ENCODE measurements around the gene PHETA1. TPM values are rescaled to one million over a fixed set of nuclear protein-coding genes. Genes with fewer than 3 reads are reported as not detected.

Gene PHETA1
- total and polyA plus RNA-seq, 2 donors (not counting 3 experiments of a cell fraction or from before 2014, with no cell fraction given) = 10.6 to 20.0 TPM

DNA sequence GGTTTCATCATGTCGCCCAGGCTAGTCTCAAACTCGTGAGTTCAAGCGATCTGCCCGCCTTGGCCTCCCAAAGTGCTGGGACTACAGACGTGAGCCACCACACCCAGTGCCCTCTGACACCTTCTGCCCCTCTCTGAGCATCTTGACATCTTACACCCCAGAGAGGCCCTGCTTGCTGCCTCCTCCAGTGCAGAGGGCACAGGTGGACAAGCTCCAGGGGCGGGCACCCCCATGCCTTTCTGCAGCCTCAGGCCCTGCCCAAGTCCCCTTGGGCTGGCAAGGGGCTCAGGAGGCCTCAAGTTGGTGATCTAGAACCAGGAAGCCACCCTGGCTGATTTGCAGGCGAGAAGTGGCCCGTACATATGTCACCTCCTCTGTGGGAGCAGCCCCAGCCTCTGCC lies 25.6 kb upstream of the PHETA1 start:
- TF ChIP-seq, protein P1, sequence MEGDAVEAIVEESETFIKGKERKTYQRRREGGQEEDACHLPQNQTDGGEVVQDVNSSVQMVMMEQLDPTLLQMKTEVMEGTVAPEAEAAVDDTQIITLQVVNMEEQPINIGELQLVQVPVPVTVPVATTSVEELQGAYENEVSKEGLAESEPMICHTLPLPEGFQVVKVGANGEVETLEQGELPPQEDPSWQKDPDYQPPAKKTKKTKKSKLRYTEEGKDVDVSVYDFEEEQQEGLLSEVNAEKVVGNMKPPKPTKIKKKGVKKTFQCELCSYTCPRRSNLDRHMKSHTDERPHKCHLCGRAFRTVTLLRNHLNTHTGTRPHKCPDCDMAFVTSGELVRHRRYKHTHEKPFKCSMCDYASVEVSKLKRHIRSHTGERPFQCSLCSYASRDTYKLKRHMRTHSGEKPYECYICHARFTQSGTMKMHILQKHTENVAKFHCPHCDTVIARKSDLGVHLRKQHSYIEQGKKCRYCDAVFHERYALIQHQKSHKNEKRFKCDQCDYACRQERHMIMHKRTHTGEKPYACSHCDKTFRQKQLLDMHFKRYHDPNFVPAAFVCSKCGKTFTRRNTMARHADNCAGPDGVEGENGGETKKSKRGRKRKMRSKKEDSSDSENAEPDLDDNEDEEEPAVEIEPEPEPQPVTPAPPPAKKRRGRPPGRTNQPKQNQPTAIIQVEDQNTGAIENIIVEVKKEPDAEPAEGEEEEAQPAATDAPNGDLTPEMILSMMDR (IDR thresholded peaks at IDR 0.05; ENCODE audit: extremely low read depth in 1 of 2, insufficient read depth in 1 of 2, low read depth in 1 of 2, low read length in 2 of 2) = no peak
- Histone ChIP-seq H3K27me3 (ENCODE audit: control insufficient read depth in 2 of 2, insufficient read depth in 2 of 2, low read length in 2 of 2) (no peaks in the 10 kb centered on the region), H3K27ac (ENCODE audit: insufficient read depth, low read depth, low read length) (no peak overlapping the region), H3K9me1 (replicated peaks; ENCODE audit: control insufficient read depth, extremely low read depth, insufficient read depth, low read length) (no peaks in the 10 kb centered on the region), H3K9ac (replicated peaks; ENCODE audit: extremely low read depth, insufficient read depth, low read length) (no peak overlapping the region), H3K79me2 (ENCODE audit: control insufficient read depth, insufficient read depth, low read length) (no peaks in the 10 kb centered on the region), H3K4me3 (replicated peaks in 1 of 3; ENCODE audit: insufficient read depth in 1 of 3, low read depth in 1 of 3, low read length in 3 of 3) (no peak overlapping the region), H3K9me3 (replicated peaks; ENCODE audit: control insufficient read depth, insufficient read depth, low read length) (no peaks in the 10 kb centered on the region), H3K4me1 (ENCODE audit: control insufficient read depth, extremely low read depth, insufficient read depth, low read length) (peaks cover 23% of the 10 kb centered on the region), H3K36me3 (ENCODE audit: control insufficient read depth in 2 of 2, extremely low read depth in 1 of 2, insufficient read depth in 2 of 2, low read length in 2 of 2) (no peaks in the 10 kb centered on the region), H4K20me1 (replicated peaks; ENCODE audit: control insufficient read depth, extremely low read depth, insufficient read depth, low read length) (no peaks in the 10 kb centered on the region), H2AFZ (ENCODE audit: low read depth, low read length) (no peak overlapping the region), H3K4me2 (ENCODE audit: insufficient read depth, low read length) (no peak overlapping the region)
- POLR2A ChIA-PET = no interaction called here
- dilution Hi-C loops (cut with MboI; ENCODE audit: extremely low pct_ligation_motif_present, low sequenced_read_pairs) (no loop called here), intact Hi-C loops (cut with micrococcal nuclease) (no loop called here)
- FAIRE-seq (no peak), DNase-seq (ENCODE audit: low read depth, low spot score) (no peak)
- CTCF ChIA-PET = interaction anchor here (2.4 kb wide), 1 partner anchor 57 kb away, joined by 10 read pairs; no protein-coding TSS in a partner anchor
- no TSS peak for BruUV-seq (replicated peaks)

DNA sequence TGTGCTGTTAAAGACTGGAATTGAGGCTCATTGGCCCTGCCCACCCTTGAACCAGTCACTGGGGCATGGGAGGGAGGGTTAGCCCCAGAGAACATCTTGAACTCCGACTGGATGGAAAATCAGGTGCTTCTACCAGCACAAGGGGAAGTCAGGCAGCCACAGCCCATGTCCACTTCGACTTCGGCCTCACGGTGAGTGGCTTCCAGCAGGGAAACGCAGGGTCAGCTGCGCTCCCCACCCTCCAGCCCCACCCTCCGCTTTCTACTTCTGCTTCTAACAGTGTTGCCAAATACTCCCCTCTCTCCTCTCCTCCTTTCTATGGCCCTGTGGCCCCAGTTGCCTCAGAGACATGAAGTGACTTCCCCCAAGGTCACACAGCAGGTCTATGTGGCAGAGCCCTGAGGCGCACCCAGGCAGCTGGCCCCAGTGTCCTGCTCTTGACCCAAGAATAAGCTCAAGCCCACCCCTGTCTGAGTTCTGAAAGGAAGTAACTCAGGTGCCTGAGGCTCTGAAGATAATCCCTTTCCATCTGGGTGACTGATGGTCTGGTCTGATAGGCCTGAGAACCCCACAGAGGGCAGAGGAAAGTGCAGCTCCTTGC lies 24.9 kb upstream of the PHETA1 start:
- intact Hi-C loops (cut with micrococcal nuclease) (no loop called here), dilution Hi-C loops (cut with MboI; ENCODE audit: extremely low pct_ligation_motif_present, low sequenced_read_pairs) (no loop called here)
- H3K9ac ChIP-seq (replicated peaks; ENCODE audit: extremely low read depth, insufficient read depth, low read length) = no peak overlapping the region
- no peaks in the 10 kb centered on the region for H3K9me3 ChIP-seq (replicated peaks; ENCODE audit: control insufficient read depth, insufficient read depth, low read length)
- no peak overlapping the region for H3K4me2 ChIP-seq (ENCODE audit: insufficient read depth, low read length)
- no peak overlapping the region for H3K4me3 ChIP-seq (replicated peaks in 1 of 3; ENCODE audit: insufficient read depth in 1 of 3, low read depth in 1 of 3, low read length in 3 of 3)
- no TSS peak for BruUV-seq (replicated peaks)
- H3K27me3 ChIP-seq (ENCODE audit: control insufficient read depth in 2 of 2, insufficient read depth in 2 of 2, low read length in 2 of 2) = no peaks in the 10 kb centered on the region
- ChIA-PET CTCF (interaction anchor here (2.4 kb wide), 1 partner anchor 58 kb away, joined by 10 read pairs; no protein-coding TSS in a partner anchor), POLR2A (no interaction called here)
- TF ChIP-seq JUN (IDR thresholded peaks at IDR 0.05; ENCODE audit: borderline replicate concordance, insufficient read depth, insufficient read length, low read depth) = no peak
- no peak for TF ChIP-seq MYC (IDR thresholded peaks at IDR 0.05; ENCODE audit: low read depth, low read length)
- no peak for TF ChIP-seq FOS (IDR thresholded peaks at IDR 0.05; ENCODE audit: borderline replicate concordance, insufficient read depth, low read length)
- TF ChIP-seq GATA2 (IDR thresholded peaks at IDR 0.05; ENCODE audit: insufficient read depth, insufficient read length, low read depth, low read length) = no peak
- TF ChIP-seq POLR2AphosphoS5 (IDR thresholded peaks at IDR 0.05; ENCODE audit: insufficient read depth, low read depth, low read length) = no peak
- no peak for TF ChIP-seq POLR2A (IDR thresholded peaks at IDR 0.05; ENCODE audit: low read depth, low read length)
- TF ChIP-seq, protein P1 (IDR thresholded peaks at IDR 0.05; ENCODE audit: extremely low read depth in 1 of 2, insufficient read depth in 1 of 2, low read depth in 1 of 2, low read length in 2 of 2) = no peak
- no peak for TF ChIP-seq EZH2 (IDR thresholded peaks at IDR 0.05; ENCODE audit: borderline replicate concordance, low read depth, low read length, severe bottlenecking)
- TF ChIP-seq, protein P2, sequence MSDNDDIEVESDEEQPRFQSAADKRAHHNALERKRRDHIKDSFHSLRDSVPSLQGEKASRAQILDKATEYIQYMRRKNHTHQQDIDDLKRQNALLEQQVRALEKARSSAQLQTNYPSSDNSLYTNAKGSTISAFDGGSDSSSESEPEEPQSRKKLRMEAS (IDR thresholded peaks at IDR 0.05; ENCODE audit: insufficient read depth, insufficient read length) = no peak
- H3K36me3 ChIP-seq (ENCODE audit: control insufficient read depth in 2 of 2, extremely low read depth in 1 of 2, insufficient read depth in 2 of 2, low read length in 2 of 2) = no peaks in the 10 kb centered on the region
- H2AFZ ChIP-seq (ENCODE audit: low read depth, low read length) = no peak overlapping the region
- H3K27ac ChIP-seq (ENCODE audit: insufficient read depth, low read depth, low read length) = no peak overlapping the region
- peaks cover 17% of the 10 kb centered on the region for H3K4me1 ChIP-seq (ENCODE audit: control insufficient read depth, extremely low read depth, insufficient read depth, low read length)
- no peaks in the 10 kb centered on the region for H3K79me2 ChIP-seq (ENCODE audit: control insufficient read depth, insufficient read depth, low read length)
- DNase-seq (ENCODE audit: low read depth, low spot score) (no peak), FAIRE-seq (peak; percentile 67)
- no peaks in the 10 kb centered on the region for H3K9me1 ChIP-seq (replicated peaks; ENCODE audit: control insufficient read depth, extremely low read depth, insufficient read depth, low read length)
- no peaks in the 10 kb centered on the region for H4K20me1 ChIP-seq (replicated peaks; ENCODE audit: control insufficient read depth, extremely low read depth, insufficient read depth, low read length)

All from endothelial cell of umbilical vein (primary cell).